Activated CD4-positive, alpha-beta T cell treated with anti-CD3 and anti-CD28 coated beads, Interleukin-2, amount 50 U/mL, for 1 hour (primary cell): ENCODE results near the gene TTC9B.

Source experiments
- DNase-seq: peaks from one replicate; pipeline ENCODE4 v3.0.0-alpha.2; 2020

The TTC9B gene

GRCh38 chr19:40217934-40218890 is at the start of gene TTC9B:
Gene TTC9B (minus strand): TSS chr19:40218384. CDS start chr19:40218381, 3 bp downstream.
- DNase-seq, result peak; percentile 41

GRCh38 chr19:40267601-40267997 is 49.4 kb upstream of the TTC9B start:
- no peak for DNase-seq

- DNase-seq, result no peak
Measured at GRCh38 chr19:40266912-40267600, 48.9 kb upstream of the TTC9B start.

- DNase-seq, result no peak
Measured at GRCh38 chr19:40266119-40266518, 47.9 kb upstream of the TTC9B start.

GRCh38 chr19:40265763-40266099 is 47.5 kb upstream of the TTC9B start:
- DNase-seq, result no peak

GRCh38 chr19:40265055-40265762 is 47.0 kb upstream of the TTC9B start:
- DNase-seq, result no peak

- DNase-seq, result no peak
Measured at GRCh38 chr19:40264314-40265054, 46.3 kb upstream of the TTC9B start.

GRCh38 chr19:40263440-40264313 is 45.5 kb upstream of the TTC9B start:
- no peak for DNase-seq

GRCh38 chr19:40262422-40262821 is 44.2 kb upstream of the TTC9B start:
- DNase-seq, result no peak

- DNase-seq, result no peak
Measured at GRCh38 chr19:40261631-40262030, 43.4 kb upstream of the TTC9B start.

GRCh38 chr19:40257096-40257517 is 38.9 kb upstream of the TTC9B start:
- no peak for DNase-seq

- DNase-seq, result no peak
Measured at GRCh38 chr19:40256512-40256911, 38.3 kb upstream of the TTC9B start.

- no peak for DNase-seq
Measured at GRCh38 chr19:40255619-40256166, 37.5 kb upstream of the TTC9B start.

GRCh38 chr19:40254714-40255418 is 36.7 kb upstream of the TTC9B start:
- no peak for DNase-seq

- DNase-seq, result no peak
Measured at GRCh38 chr19:40253611-40254092, 35.5 kb upstream of the TTC9B start.

GRCh38 chr19:40252395-40252794 is 34.2 kb upstream of the TTC9B start:
- DNase-seq, result no peak

- no peak for DNase-seq
Measured at GRCh38 chr19:40251991-40252390, 33.8 kb upstream of the TTC9B start.

- no peak for DNase-seq
Measured at GRCh38 chr19:40251244-40251643, 33.1 kb upstream of the TTC9B start.

- DNase-seq, result no peak
Measured at GRCh38 chr19:40249781-40250180, 31.6 kb upstream of the TTC9B start.

- no peak for DNase-seq
Measured at GRCh38 chr19:40249201-40249600, 31.0 kb upstream of the TTC9B start.
